GM18520 (cell line): ENCODE data around the gene GMEB1.
"Not testable (repeated sequence)": the region's sequence is repeated elsewhere in the genome, so short reads cannot be mapped to it uniquely, and the experiment has no call there.

Experiments used
- ATAC-seq: cut with Tn5 transposase; IDR thresholded peaks from one replicate; pipeline ENCODE4 v1.9.1; 2021; ENCODE audit not compliant: unreplicated experiment

The GMEB1 gene

GRCh38 chr1:28671254-28671780 is 2.7 kb downstream of the GMEB1 start:
- no peak for ATAC-seq

- ATAC-seq = not testable (repeated sequence)
Observed at GRCh38 chr1:28672971-28673370, 4.4 kb downstream of the GMEB1 start.

GRCh38 chr1:28675924-28676257 is 7.3 kb downstream of the GMEB1 start:
- no peak for ATAC-seq

DNA sequence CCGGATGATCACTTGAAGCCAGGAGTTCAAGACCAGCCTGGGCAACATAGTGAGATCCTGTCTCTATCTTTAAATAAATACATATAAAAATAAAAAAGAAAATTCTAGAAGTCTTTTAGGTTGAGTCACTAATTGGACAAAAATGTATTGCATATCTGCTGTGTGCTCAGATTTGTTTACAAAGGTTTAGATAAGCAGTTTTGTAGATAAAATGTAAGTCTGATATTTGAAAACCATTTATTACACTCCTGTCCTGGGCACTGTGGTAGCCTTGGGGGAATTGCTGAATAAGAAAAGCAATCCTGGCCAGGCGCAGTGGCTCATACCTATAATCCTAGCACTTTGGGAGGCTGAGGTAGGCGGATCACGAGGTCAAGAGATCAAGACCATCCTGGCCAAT is 11.6 kb downstream of the GMEB1 start:
- no peak for ATAC-seq

- ATAC-seq = no peak
Observed at GRCh38 chr1:28682840-28683239, 14.3 kb downstream of the GMEB1 start.

DNA sequence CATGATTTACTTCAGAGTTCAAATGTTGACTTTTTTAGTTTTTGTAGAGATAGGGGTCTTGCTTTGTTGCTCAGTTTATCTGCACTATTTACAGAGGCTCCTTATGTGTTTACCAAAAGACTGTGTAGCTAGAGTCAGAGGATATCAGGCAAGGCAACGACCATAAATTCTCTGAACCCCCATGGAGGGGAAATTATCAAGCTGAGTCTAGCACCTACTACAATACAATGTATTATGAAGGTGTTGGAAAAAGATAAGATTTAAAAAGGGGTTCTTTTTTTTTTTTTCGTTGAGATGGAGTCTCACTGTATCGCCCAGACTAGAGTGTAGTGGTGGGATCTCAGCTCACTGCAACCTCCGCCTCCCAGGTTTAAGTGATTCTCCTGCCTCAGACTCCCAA is 16.4 kb downstream of the GMEB1 start:
- no peak for ATAC-seq

- not testable (repeated sequence) for ATAC-seq
Observed at GRCh38 chr1:28691627-28692026, 23.0 kb downstream of the GMEB1 start.

- no peak for ATAC-seq
Observed at GRCh38 chr1:28703629-28704028, 35.0 kb downstream of the GMEB1 start.

- ATAC-seq = no peak
Observed at GRCh38 chr1:28716336-28716735, 47.8 kb downstream of the GMEB1 start.

DNA sequence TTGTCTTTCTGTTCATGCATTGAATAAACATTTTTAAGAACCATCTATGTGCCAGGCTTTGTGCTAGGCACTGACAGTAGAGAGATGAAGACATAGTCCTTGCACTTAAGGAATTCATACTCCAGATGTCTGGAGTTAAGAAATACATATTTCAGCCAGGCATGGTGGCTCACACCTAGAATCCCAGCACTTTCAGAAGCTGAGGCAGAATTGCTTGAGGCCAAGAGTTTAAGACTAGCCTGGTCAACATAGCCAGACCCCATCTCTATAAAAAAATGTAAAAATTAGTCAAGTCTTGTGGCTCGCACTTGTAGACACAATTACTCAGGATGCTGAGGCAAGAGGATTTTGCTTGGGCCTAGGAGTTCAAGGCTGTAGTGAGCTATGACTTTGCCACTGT is 49.6 kb downstream of the GMEB1 start:
- no peak for ATAC-seq

DNA sequence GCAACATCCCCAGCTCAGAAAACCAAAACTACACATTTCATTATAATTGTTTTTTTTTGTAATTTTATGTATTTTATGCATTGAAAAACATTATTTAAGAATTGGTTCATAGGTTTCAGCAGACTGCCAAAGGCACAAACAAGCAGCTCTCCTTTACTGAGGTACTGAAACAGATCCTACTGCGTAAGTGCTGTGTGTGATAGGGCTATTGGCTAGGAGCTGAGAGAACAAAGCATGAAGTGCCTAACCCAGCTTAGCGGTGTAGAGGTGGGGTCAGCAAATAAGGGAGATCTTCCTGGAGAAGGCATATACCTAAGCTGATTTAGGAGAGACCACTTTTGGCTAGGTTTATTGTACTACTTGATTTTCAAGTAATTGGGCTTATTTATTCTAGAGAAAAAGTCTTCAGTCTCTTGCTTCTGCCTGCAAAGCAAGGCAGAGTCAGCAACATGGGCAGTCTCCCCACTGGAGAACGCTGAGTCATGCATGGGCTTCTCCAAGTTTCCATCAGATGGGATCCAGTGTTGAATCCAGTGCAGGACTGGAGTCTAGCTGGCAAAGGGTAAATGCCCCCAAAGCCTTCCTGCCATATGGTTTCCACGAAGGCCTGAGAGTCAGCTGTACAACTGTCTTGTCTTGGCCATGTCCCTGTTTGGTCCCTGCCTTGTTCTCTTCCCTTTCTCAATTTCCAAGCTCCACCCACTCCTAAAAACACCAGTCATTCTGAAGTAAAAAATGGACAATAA is 50.2 kb downstream of the GMEB1 start:
- ATAC-seq = no peak

DNA sequence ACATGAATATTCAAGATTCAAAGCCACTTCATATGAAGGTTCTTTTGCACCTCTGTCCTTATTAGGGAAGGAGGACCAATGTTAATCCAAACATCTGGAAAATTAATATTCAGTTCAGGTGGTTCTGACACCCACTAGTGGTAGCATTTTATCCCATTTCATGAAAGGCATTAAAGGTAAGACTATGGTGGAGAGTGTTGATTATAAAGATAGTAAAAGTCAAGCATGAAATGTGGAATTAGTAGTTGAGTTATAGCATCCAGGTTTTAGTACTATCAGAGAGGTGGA is 50.7 kb downstream of the GMEB1 start:
- ATAC-seq = no peak

GRCh38 chr1:28720376-28720775 is 51.8 kb downstream of the GMEB1 start:
- no peak for ATAC-seq

DNA sequence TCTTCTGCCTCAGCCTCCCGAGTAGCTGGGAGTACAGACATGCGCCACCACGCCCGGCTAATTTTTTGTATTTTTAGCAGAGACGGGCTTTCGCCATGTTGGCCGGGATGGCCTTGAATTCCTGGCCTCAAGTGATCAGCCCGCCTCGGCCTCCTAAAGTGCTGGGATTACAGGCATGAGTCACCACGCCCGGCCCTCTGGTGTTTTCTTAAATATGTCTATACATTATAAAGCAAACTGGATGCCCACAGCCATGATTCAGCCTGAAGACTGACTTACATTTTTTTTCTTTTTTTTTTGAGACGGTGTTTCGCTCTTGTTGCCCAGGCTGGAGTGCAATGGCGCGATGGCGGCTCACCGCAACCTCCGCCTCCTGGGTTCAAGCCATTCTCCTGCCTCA is 53.3 kb downstream of the GMEB1 start:
- ATAC-seq = not testable (repeated sequence)

DNA sequence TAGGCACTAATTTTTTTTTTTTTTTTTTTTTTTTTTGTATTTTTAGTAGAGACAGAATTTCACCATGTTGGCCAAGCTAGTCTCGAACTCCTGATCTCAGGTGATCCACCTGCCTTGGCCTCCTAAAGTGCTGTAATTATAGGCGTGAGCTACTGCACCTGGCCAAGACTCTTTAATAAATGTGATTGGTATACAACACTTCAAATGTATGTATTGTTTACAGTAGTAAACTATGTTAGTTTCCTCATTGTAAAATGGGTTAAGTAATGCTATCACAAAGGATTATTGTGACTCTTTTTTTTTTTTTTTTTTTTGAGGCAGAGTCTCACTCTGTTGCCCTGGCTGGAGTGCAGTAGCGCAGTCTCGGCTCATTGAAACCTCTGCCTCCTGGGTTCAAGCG is 56.8 kb downstream of the GMEB1 start:
- not testable (repeated sequence) for ATAC-seq

DNA sequence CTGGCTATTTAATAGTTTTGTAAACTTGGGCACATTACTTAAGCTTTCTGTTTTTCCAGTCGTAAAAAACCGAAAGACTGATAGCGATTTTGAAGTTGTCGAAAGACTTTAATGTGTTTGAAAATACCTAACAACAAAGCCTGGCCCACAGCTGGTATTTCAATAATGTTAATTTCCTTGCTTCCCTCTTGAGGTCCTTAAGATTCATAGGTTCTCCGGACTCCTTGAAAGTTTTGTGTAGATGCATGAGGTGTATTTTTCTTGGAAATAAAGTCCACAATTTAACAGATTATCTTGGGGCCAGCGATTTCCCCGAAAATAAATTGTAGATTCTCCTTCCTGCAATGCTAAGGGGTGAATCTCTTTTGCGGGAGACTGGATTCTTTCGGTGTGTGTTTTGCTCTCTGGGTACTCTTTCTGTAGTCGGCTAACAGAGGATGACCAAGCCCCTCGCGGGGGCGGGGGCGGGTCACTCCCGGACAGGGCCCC is 67.4 kb downstream of the GMEB1 start:
- ATAC-seq = no peak

DNA sequence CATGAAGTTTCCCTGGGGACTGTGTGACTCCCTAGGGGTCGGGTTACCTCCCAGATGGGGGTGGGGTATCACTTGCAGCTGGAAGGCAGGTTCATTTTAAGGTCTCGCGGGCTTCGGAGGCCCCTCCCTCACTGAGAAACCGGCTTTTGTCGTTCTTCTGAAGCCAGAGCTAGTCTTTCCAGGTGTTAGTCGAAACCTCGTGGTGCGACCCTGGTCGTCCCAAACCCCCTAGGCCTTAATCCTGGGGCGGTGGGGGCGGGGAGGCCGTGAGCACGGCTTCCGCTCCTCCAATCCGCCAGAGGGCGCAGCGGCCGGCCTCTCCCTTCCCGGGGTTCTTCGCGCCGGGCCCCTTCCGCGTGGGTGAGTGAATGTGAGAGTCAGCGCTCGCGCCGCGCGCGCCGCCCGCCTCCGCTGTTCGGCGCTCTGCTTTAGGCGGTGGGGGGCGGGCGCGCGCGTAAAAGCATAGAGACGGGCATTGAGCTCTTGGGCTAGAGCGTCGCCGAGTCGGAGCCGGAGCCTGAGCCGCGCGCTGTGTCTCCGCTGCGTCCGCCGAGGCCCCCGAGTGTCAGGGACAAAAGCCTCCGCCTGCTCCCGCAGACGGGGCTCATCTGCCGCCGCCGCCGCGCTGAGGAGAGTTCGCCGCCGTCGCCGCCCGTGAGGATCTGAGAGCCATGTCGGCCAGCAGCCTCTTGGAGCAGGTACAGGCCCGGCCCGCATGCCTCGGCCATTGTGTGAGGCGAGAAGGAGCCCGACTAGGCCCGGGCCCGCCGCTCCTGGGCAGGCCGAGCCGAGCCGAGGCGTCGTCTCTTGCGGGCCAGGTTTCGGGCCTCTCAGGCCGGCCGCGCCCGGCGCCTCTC is 68.1 kb downstream of the GMEB1 start, which contains the start of gene YTHDF2:
Gene YTHDF2, plus strand, starts transcription at position 491 of the 857 bp plus-strand sequence. Its CDS starts 181 bp downstream, at position 672.
- ATAC-seq = peak; percentile 90

DNA sequence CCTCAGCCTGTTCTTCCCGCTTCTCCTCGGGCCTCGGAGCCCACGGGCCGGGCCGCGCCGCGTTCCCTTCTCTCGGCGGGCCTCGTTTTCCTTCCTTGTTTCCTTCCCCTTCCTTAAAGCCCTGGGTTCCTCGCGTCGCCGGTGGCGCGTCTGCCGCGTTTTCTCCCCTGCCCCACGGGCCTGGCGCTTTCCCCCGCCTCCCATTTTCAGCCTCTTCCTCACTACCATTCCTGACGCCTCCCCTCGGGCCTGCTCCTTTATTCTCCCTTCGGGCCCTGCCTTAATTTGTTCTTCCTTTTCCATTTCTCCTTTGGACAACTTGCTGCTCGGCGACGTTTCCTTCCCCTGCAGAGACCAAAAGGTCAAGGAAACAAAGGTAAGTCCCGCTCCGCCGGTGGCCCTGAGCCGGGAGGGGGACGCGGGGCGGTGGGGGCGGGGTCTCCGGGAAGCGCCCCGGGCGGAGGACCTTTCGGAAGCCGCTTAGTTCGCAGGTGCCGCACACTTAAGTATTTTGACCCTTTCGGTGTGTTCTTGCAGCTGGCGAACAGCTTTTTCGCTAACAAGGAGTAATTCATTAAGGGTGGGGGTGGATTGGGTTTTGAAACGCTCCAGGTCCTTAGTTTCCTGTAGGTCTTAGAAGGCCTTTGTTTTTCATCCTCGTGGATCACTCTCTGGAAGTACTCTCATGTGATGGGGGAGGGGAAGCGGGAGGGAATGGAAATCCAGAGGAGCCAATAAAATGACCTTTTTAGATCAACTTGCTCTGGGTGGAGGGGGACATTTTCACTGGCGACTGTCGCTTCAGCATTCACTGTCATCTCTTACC is 68.9 kb downstream of the GMEB1 start:
- no peak for ATAC-seq

DNA sequence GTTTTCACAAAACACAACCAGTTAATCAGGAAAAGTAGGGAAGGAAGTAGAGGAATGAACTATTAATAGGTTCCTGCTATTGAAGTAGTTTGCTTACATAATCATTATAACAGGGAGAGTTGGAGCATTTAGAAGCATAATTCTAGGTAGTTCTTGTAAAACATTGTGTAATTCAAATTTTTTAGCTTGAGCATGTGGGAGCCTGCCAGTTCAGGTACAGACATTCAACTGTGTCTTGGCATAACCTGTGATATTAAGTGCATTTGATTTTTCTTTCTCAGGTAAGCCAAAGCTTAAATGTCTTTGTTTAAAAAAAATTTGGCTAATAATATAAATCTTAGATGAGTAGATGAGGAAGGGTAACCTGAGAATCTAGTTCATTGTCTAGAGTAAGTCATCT is 71.5 kb downstream of the GMEB1 start:
- ATAC-seq = no peak

DNA sequence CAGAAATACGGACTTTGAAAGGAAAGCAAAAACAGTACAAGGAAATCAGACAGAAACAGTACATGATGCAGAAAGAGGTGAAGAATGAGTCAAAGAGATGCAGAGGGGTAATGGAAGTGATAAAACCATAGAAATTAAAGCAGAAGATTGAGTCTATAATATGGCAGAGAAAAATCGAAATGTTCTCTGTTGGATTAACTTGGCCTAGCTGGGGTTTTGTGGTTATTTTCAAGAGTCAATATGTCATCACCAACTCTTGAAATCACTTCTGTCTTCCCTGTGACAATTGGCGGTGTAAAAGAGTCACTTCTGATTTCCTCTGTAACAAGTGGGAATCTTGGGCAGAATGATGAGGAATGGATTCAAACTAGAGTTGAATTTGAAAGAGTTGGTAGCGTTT is 75.6 kb downstream of the GMEB1 start:
- no peak for ATAC-seq

DNA sequence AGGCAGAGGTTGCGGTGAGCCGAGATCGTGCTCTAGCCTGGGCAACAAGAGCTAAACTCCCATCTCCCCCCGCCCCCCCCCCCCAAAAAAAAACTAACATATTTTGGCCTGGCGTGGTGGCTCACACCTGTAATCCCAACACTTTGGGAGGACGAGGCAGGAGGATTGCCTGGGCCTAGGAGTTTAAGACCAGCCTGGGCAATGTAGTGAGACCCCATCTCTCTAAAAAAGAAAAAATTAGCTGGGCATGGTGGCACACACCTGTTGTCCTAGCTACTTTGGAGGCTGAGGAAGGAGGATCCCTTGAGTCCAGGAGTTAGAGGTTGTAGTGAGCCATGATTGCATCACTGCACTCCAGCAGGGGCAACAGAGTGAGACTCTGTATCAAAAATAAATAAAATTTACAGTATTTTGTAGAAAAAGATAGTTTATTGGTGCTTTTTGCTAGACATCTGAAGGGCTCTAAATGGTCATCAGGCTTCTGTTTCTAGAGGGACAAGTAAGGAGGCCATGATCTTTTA is 77.1 kb downstream of the GMEB1 start:
- no peak for ATAC-seq
